ENCODE results near the gene ARFRP1.

The ARFRP1 gene

DNA sequence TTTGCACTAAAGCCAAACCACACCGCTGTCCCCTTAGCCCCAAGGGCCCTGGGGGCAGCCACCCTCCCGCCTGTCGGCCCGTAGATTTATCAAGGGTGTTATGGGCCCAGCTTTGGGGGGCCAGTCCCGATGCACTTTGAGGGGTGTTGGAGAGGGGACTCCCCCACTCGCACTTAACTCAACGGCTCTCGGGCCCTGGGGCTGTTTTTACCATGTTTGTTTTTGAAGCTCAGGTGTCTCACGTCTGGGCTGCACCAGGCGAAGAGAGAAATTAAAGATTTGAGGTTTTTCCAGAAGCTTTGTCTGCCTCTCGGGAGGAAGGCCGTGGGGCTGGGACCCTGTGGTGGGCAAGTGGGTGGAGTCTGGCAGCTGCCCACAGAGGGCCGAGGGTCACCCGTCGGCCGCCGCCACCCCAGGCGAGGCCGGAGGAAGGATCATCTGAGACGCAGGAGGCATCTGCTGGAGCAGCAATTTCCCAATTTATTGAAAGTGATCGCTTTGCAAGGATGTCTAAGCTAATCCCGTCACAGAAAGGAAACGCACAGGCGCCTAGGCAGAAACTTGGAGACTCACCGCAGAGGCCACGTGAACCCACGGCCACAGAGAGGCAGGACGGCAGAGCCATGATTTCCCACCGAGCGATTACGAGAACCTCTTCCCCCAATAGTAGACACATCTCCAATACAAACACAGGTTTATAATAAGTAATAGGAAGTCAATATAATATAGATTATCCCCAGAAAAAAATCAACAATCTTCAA lies 35.6 kb upstream of the ARFRP1 start:
- DNase-seq (ENCODE audit: low spot score): no peak

DNA sequence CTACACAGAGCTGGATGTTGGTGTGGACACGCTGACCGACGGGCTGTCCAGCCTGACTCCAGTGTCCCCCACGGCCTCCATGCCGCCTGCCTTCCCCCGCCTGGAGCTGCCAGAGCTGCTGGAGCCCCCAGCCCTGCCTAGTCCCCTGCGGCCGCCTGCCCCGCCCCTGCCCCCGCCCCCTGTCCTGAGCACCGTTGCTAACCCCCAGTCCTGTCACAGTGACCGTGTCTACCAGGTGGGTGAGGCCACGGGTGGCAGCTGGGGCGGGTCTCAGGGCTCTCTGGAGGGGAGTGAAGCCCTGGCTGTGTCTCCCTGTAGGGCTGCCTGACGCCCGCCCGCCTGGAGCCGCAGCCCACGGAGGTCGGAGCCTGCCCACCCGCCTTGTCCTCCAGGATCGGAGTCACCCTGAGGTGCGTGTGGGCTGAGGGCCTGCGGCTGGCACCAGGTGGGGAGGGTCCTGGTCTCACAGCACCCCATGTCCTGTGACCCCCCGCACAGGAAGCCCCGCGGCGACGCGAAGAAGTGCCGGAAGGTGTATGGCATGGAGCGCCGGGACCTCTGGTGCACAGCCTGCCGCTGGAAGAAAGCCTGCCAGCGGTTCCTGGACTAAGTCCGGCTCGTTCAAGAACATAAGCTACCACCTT lies 34.7 kb upstream of the ARFRP1 start:
- DNase-seq (ENCODE audit: low spot score): no peak

DNA sequence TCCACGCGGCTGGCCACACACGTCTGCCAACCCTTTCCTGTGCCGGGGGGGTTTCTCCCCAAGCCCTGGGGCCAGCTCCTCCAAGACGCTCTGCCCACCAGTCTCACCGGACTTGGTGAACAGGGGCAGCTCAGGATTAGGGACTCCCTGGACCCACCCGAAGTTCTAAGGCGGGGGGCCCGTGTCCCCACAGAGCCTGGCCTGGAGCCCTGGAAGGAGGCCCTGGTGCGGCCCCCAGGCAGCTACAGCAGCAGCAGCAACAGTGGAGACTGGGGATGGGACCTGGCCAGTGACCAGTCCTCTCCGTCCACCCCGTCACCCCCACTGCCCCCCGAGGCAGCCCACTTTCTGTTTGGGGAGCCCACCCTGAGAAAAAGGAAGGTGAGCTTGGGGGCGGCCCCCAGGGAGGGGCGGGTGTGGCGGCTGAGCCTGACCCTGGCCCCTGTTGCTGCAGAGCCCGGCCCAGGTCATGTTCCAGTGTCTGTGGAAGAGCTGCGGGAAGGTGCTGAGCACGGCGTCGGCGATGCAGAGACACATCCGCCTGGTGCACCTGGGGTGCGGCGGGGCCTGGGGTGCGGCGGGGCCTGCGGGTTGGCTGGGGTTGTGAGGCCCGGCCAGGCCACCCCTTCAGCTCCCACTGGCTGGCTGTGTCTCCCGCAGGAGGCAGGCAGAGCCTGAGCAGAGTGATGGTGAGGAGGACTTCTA lies 34.1 kb upstream of the ARFRP1 start:
- DNase-seq (ENCODE audit: low spot score): no peak

DNA sequence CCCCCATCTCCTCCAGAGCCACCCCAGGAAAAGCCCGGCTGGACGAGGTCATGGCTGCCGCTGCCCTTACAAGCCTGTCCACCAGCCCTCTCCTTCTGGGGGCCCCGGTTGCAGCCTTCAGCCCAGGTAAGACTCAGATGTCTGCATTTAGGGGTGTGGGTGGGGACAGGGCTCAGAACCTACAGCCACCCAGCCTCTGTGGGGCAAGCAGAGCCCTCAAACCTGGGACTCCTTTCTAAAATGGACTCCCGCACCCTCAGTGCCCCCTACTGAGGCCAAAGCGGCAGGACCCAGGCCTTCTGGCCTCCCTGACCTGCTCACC lies 33.5 kb upstream of the ARFRP1 start:
- no peak for DNase-seq (ENCODE audit: low spot score)

- peak; percentile 97 for DNase-seq (ENCODE audit: low spot score)
Observed at GRCh38 chr20:63740627-63741353, 33.0 kb upstream of the ARFRP1 start.

DNA sequence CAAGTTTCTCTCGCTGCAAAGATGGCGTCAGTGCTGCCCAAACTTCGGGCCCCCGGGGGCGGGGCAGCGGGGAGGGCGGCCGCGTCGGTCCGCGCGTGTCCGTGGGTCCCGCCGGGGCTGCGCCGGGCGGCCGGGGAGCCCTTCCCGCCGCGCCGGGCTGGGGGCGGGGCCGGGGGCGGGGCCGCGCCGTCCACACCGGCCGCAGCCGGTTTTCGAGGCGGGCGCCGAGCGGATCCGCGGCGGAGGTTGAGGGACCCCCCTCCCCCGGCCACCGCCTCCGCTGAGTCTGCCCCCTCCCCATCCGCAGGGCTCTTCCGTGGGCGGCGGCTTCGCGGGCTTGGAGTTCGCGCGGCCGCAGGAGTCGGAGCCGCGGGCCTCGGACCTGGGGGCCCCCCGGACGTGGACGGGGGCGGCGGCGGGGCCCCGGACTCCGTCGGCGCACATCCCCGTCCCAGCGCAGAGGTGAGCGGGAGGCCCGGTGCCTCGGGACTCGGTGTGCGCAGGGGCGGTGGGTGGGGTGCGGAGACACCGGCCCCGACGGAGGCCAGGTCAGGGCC lies 32.4 kb upstream of the ARFRP1 start:
- peak; percentile 92 for DNase-seq (ENCODE audit: low spot score)

- DNase-seq (ENCODE audit: low spot score): peak; percentile 100
Observed at GRCh38 chr20:63739130-63740069, 31.6 kb upstream of the ARFRP1 start, which contains the start of gene SLC2A4RG. SLC2A4RG (plus strand) TSS chr20:63739776; CDS start chr20:63739913, 137 bp downstream.

DNA sequence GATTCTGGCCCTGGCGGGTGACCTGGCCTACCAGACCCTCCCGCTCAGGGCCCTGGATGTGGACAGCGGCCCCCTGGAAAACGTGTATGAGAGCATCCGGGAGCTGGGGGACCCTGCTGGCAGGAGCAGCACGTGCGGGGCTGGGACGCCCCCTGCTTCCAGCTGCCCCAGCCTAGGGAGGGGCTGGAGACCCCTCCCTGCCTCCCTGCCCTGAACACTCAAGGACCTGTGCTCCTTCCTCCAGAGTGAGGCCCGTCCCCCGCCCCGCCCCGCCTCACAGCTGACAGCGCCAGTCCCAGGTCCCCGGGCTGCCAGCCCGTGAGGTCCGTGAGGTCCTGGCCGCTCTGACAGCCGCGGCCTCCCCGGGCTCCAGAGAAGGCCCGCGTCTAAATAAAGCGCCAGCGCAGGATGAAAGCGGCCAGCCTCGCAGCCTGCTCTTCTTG lies 30.9 kb upstream of the ARFRP1 start:
- DNase-seq (ENCODE audit: low spot score): no peak

DNA sequence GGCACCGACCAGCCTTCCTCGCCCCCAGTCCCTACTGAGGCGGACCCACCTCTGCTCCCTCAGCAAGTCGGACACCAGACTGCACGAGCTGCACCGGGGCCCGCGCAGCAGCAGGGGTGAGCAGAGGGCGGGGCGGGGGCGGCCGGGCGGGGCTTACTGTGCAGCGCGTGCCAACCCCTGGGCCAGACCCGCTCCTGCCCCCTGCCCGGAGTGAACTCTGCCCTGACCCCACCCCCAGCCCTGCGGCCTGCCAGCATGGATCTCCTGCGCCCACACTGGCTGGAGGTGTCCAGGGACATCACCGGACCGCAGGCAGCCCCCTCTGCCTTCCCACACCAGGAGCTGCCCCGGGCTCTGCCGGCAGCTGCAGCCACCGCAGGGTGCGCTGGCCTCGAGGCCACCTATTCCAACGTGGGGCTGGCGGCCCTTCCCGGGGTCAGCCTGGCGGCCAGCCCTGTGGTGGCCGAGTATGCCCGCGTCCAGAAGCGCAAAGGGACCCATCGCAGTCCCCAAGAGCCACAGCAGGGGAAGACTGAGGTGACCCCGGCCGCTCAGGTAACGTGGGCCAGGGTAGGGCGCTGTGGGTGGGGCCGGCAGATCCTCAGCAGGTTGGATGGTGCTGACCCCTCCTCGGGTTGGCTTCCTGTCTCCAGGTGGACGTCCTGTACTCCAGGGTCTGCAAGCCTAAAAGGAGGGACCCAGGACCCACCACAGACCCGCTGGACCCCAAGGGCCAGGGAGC lies 30.3 kb upstream of the ARFRP1 start:
- no peak for DNase-seq (ENCODE audit: low spot score)

DNA sequence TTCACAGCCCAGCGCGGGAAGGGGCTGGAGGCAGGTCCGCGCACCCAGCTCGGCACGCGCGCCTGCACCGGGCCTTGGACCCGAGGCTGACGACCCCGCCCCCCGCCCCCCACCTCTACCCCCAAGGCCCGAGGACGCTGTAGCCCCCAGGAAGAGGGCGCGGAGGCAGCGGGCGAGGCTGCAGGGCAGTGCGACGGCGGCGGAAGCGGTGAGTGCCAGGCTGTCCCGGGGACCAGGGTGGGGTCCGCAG lies 29.8 kb upstream of the ARFRP1 start:
- no peak for DNase-seq (ENCODE audit: low spot score)

DNA sequence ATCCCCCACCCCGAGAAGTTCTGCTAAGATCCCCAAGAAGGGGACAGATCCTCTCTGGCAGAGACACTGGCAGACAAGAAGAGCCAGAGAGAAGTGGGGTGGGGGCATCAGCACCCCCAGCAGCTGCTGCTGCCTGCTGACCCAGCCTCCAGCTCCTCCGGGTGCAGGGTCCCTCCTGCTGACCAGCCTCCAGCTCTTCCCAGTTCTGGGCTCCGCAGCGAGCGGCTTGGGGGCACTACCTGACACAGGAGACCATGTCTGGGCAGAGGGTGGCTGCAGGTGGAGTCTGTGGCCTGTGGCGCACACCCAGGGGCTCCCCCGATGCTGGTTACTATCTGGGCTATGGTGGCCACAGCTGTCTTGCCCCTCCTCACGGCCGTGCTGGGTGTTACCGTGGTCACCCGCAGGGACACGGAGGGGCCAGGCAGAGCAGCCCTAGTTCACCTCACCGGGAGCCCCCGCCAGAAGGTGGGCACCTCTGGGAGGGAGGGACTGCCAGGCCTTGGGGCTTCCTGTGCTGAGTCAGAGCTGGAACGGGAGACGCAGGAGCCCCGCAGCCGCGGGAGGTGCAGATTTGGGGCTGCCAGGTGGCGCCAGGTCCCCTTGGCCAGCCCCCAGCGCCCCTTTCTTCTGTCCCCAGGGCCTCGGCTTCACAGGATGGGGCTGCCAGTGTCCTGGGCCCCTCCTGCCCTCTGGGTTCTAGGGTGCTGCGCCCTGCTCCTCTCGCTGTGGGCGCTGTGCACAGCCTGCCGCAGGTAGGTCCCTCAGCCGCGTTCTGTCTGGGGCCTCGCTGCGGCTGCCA lies 29.3 kb upstream of the ARFRP1 start:
- DNase-seq (ENCODE audit: low spot score): peak; percentile 8

- peak; percentile 4 for DNase-seq (ENCODE audit: low spot score)
Observed at GRCh38 chr20:63735859-63736718, 28.3 kb upstream of the ARFRP1 start, which contains the start of gene LIME1. LIME1 (plus strand) TSS chr20:63736664; CDS start chr20:63737550, 886 bp downstream.

GRCh38 chr20:63734946-63735858 lies 27.4 kb upstream of the ARFRP1 start:
- DNase-seq (ENCODE audit: low spot score): no peak

- DNase-seq (ENCODE audit: low spot score): no peak
Observed at GRCh38 chr20:63734111-63734945, 26.6 kb upstream of the ARFRP1 start.

DNA sequence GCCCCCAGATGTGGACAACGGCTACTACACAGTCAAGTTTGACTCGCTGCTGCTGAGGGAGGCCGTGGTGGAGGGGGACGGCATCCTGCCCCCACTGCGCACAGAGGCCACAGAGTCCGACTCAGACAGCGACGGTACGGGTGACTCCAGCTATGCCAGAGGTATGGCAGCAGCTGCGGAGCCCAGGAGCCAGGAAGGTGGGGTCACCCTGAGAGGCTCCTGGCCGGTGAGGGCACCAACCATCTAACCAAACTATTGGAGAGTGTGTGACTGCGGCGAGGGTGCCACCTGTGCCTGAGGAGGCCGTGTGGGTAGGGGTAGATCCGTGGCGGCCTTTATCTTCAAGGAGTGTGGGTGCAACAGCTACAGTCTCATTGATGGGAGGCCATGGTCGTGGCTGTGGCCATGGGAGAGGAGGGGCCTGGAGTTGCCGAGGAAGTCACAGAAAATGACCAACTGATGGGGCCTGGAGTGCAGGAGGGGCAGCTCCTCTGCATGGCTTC lies 25.9 kb upstream of the ARFRP1 start:
- DNase-seq (ENCODE audit: low spot score): no peak

DNA sequence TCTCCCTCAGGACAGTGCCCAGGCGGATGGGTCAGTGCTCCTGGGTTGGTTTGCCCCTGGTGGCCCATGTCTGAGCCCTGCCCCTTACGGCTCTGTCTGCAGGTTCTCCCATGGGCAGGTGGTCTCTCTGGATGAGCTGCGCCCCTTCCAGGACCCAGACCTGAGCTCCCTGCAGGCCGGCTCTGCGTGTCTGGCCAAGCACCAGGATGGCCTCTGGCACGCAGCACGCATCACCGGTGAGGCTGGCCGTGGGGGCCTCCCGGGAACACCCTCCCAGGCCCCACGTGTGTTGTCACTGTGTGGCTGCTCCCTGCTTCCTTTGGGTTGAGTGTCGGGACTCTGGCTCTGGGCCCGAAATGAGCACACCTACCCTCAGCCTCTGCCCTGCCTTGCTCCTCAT lies 25.3 kb upstream of the ARFRP1 start:
- DNase-seq (ENCODE audit: low spot score): no peak
